Activated CD8-positive, alpha-beta memory T cell treated with anti-CD3 and anti-CD28 coated beads, Interleukin-2, amount 50 U/mL, for 24 hours (primary cell): ENCODE results near the gene DPP10.
"Not testable (repeated sequence)": the region's sequence is repeated elsewhere in the genome, so short reads cannot be mapped to it uniquely, and the experiment has no call there.

Source experiments
- DNase-seq: peaks from one replicate; pipeline ENCODE4 v3.0.0-alpha.2; 2020; ENCODE audit errors: extremely low read depth

Gene DPP10

GRCh38 chr2:114442510-114442909 is at the start of gene DPP10:
DPP10 (plus strand) TSS chr2:114442641.
- DNase-seq: no peak

GRCh38 chr2:114400890-114401289 is 41.6 kb upstream of the DPP10 start:
- no peak for DNase-seq

GRCh38 chr2:114405247-114406116 is 37.0 kb upstream of the DPP10 start:
- DNase-seq: no peak

- DNase-seq: no peak
Observed at GRCh38 chr2:114406347-114406746, 36.1 kb upstream of the DPP10 start.

- not testable (repeated sequence) for DNase-seq
Observed at GRCh38 chr2:114407353-114407752, 35.1 kb upstream of the DPP10 start.

- DNase-seq: no peak
Observed at GRCh38 chr2:114421781-114422180, 20.7 kb upstream of the DPP10 start.

- DNase-seq: no peak
Observed at GRCh38 chr2:114424699-114425098, 17.7 kb upstream of the DPP10 start.

- DNase-seq: no peak
Observed at GRCh38 chr2:114426756-114427155, 15.7 kb upstream of the DPP10 start.

- DNase-seq: no peak
Observed at GRCh38 chr2:114436329-114436728, 6.1 kb upstream of the DPP10 start.

- DNase-seq: no peak
Observed at GRCh38 chr2:114446571-114446970, 4.1 kb downstream of the DPP10 start.

- no peak for DNase-seq
Observed at GRCh38 chr2:114450639-114451038, 8.2 kb downstream of the DPP10 start.

- DNase-seq: no peak
Observed at GRCh38 chr2:114456566-114456965, 14.1 kb downstream of the DPP10 start.

GRCh38 chr2:114457956-114458355 is 15.5 kb downstream of the DPP10 start:
- no peak for DNase-seq

GRCh38 chr2:114461116-114461515 is 18.7 kb downstream of the DPP10 start:
- no peak for DNase-seq

- DNase-seq: no peak
Observed at GRCh38 chr2:114464961-114465706, 22.7 kb downstream of the DPP10 start.

- DNase-seq: no peak
Observed at GRCh38 chr2:114468343-114468742, 25.9 kb downstream of the DPP10 start.

GRCh38 chr2:114472246-114472645 is 29.8 kb downstream of the DPP10 start:
- no peak for DNase-seq

GRCh38 chr2:114472726-114473125 is 30.3 kb downstream of the DPP10 start:
- no peak for DNase-seq

- DNase-seq: no peak
Observed at GRCh38 chr2:114488841-114489530, 46.5 kb downstream of the DPP10 start.

- no peak for DNase-seq
Observed at GRCh38 chr2:114495046-114495445, 52.6 kb downstream of the DPP10 start.

- DNase-seq: no peak
Observed at GRCh38 chr2:114496959-114497358, 54.5 kb downstream of the DPP10 start.

- no peak for DNase-seq
Observed at GRCh38 chr2:114499101-114499500, 56.7 kb downstream of the DPP10 start.
